ENCODE data around the gene WASF3. TPM values are rescaled to one million over a fixed set of nuclear protein-coding genes. Genes with fewer than 3 reads are reported as not detected.

Gene WASF3
- total and polyA plus RNA-seq, 3 donors from 2014 or later: 27.3 to 36.2 (median 30.8) TPM

- H3K27ac ChIP-seq: no peak overlapping the region
- H3K36me3 ChIP-seq (ENCODE audit: low read depth, missing control alignments): no peaks in the 10 kb centered on the region
- TF ChIP-seq CTCF (IDR thresholded peaks at IDR 0.05): no peak
- TF ChIP-seq POLR2A (IDR thresholded peaks at IDR 0.05): no peak
- DNase-seq: no peak
- intact Hi-C loops (cut with DNase I; ENCODE audit: low total_unique reads): no loop called here
- H3K4me1 ChIP-seq: no peaks in the 10 kb centered on the region
- no peak overlapping the region for H3K4me3 ChIP-seq
- 88 to 94% methylated on average over 4 of the region's 4 CpGs for WGBS, 2 donors
- H3K27me3 ChIP-seq: no peaks in the 10 kb centered on the region
- no peaks in the 10 kb centered on the region for H3K9me3 ChIP-seq
These were observed 131.5 kb downstream of the WASF3 start for GRCh38 chr13:26688980-26689379.

- Histone ChIP-seq H3K27me3 (no peaks in the 10 kb centered on the region), H3K36me3 (ENCODE audit: low read depth, missing control alignments) (no peaks in the 10 kb centered on the region), H3K27ac (no peak overlapping the region), H3K4me3 (no peak overlapping the region), H3K4me1 (no peaks in the 10 kb centered on the region), H3K9me3 (no peaks in the 10 kb centered on the region)
- no peak for DNase-seq
- TF ChIP-seq CTCF (IDR thresholded peaks at IDR 0.05): no peak
- TF ChIP-seq POLR2A (IDR thresholded peaks at IDR 0.05): no peak
- 82 to 90% methylated on average over 10 of the region's 10 CpGs for WGBS, 2 donors
- intact Hi-C loops (cut with DNase I; ENCODE audit: low total_unique reads): no loop called here
These were observed 136.4 kb downstream of the WASF3 start for GRCh38 chr13:26693749-26694463.

- WGBS, 2 donors: 92% methylated on average over 13 to 19 of the region's 19 CpGs
- intact Hi-C loops (cut with DNase I; ENCODE audit: low total_unique reads): loop anchor here (5.0 kb wide), 1 partner anchor 197 kb away; no protein-coding TSS in a partner anchor
- DNase-seq: no peak
- H3K27ac ChIP-seq: no peak overlapping the region
- no peaks in the 10 kb centered on the region for H3K36me3 ChIP-seq (ENCODE audit: low read depth, missing control alignments)
- H3K27me3 ChIP-seq: no peaks in the 10 kb centered on the region
- H3K4me3 ChIP-seq: no peak overlapping the region
- TF ChIP-seq POLR2A (IDR thresholded peaks at IDR 0.05): no peak
- no peak for TF ChIP-seq CTCF (IDR thresholded peaks at IDR 0.05)
- no peaks in the 10 kb centered on the region for H3K9me3 ChIP-seq
- no peaks in the 10 kb centered on the region for H3K4me1 ChIP-seq
These were observed 137.3 kb downstream of the WASF3 start for GRCh38 chr13:26694609-26695359.

- intact Hi-C loops (cut with DNase I; ENCODE audit: low total_unique reads): loop anchor here (5.0 kb wide), 1 partner anchor 198 kb away; no protein-coding TSS in a partner anchor
- Histone ChIP-seq H3K27me3 (no peaks in the 10 kb centered on the region), H3K36me3 (ENCODE audit: low read depth, missing control alignments) (no peaks in the 10 kb centered on the region), H3K27ac (no peak overlapping the region), H3K9me3 (no peaks in the 10 kb centered on the region), H3K4me1 (no peaks in the 10 kb centered on the region), H3K4me3 (no peak overlapping the region)
- no peak for DNase-seq
- no peak for TF ChIP-seq POLR2A (IDR thresholded peaks at IDR 0.05)
- no peak for TF ChIP-seq CTCF (IDR thresholded peaks at IDR 0.05)
- 85 to 90% methylated on average over 9 of the region's 9 CpGs for WGBS, 2 donors
These were observed 137.8 kb downstream of the WASF3 start for GRCh38 chr13:26695360-26695705.
